Keratinocyte (primary cell): ENCODE data around the gene OR5H15.

Experiments used
- EZH2 ChIP-seq: IDR thresholded peaks from one replicate; pipeline ENCODE4 v1.6.1; 2012; ENCODE audit warnings: inconsistent platforms, mild to moderate bottlenecking, low read length, moderate library complexity
- TF ChIP-seq, protein P1 (sequence below), 3 experiments: IDR thresholded peaks in 1 of 3; conservative IDR thresholded peaks in 1 of 3; optimal IDR thresholded peaks in 1 of 3; 2 replicates in 2 of 3; 3 replicates in 1 of 3; pipeline versions ENCODE3 to v1.5.1; 2011; ENCODE audit warnings: low read length in 3 of 3, mild to moderate bottlenecking in 3 of 3, moderate library complexity in 2 of 3, control low read depth in 1 of 3, inconsistent platforms in 1 of 3; ENCODE audit not compliant: insufficient read depth in 2 of 3; ENCODE audit errors: extremely low read depth in 1 of 3

DNA sequence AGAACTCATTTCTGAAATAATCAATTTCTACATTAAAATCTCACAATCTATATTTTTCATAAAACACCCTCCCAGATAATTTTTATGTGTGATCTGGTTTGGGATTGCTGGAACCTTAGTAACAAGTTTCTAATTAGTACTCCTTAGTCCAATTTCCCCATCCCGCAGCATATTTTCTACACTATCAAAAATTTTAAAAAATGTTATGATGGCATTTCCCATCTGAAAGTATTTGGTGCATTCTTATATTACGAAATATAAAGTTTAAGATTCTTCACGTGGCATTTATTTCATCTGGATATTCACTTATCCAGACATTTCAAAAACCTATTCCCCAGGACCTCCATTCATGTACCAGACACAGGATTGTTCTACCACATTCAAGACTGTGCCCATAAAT, 17.7 kb upstream of the OR5H15 start:
- TF ChIP-seq, protein P1, sequence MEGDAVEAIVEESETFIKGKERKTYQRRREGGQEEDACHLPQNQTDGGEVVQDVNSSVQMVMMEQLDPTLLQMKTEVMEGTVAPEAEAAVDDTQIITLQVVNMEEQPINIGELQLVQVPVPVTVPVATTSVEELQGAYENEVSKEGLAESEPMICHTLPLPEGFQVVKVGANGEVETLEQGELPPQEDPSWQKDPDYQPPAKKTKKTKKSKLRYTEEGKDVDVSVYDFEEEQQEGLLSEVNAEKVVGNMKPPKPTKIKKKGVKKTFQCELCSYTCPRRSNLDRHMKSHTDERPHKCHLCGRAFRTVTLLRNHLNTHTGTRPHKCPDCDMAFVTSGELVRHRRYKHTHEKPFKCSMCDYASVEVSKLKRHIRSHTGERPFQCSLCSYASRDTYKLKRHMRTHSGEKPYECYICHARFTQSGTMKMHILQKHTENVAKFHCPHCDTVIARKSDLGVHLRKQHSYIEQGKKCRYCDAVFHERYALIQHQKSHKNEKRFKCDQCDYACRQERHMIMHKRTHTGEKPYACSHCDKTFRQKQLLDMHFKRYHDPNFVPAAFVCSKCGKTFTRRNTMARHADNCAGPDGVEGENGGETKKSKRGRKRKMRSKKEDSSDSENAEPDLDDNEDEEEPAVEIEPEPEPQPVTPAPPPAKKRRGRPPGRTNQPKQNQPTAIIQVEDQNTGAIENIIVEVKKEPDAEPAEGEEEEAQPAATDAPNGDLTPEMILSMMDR (optimal IDR thresholded peaks at IDR 0.05 in 1 of 3, IDR thresholded peaks at IDR 0.05 in 1 of 3, conservative IDR thresholded peaks at IDR 0.05 in 1 of 3; ENCODE audit: extremely low read depth in 1 of 3, insufficient read depth in 2 of 3, low read length in 3 of 3) = no peak
- no peak for TF ChIP-seq EZH2
